Lower leg skin (tissue), 4 donors: ENCODE data around the gene CYP2B6. TPM values are rescaled to one million over a fixed set of nuclear protein-coding genes. Genes with fewer than 3 reads are reported as not detected.

Experiments used
- DNase-seq, 2 donors: peaks; one replicate each; pipeline ENCODE4 v3.0.0-alpha.2; 2019; ENCODE audit warnings: low spot score in 2 of 2
- H3K4me3 ChIP-seq: fragments of 200-600 bp; sonication (generic); 2 replicates; pipeline ENCODE4 v1.5.1; 2017; ENCODE audit warnings: mild to moderate bottlenecking, low read depth; ENCODE audit not compliant: poor library complexity, severe bottlenecking
- CTCF ChIP-seq, 3 donors: fragments of 450-650 bp; IDR thresholded peaks; one replicate each; pipeline ENCODE4 v1.5.1; 2016; ENCODE audit warnings: antibody characterized with exemption in 3 of 3, mild to moderate bottlenecking in 3 of 3, moderate library complexity in 2 of 3
- POLR2A ChIP-seq, 2 donors: fragments of 450-650 bp; IDR thresholded peaks; one replicate each; pipeline ENCODE4 v1.6.1; 2016 to 2017; ENCODE audit warnings: antibody characterized with exemption in 2 of 2, mild to moderate bottlenecking in 1 of 2, moderate library complexity in 1 of 2
- WGBS, 2 donors: methylation state at CpG; one replicate each; pipeline ENCODE4 v1.1.5; 2018; 5-methylcytosine and 5-hydroxymethylcytosine counted together
- intact Hi-C: fragments of 100-400 bp; cut with DNase I; formaldehyde crosslinking; loops from one replicate; pipeline ENCODE4 v1.15.0; 2023; ENCODE audit warnings: low total_unique reads
- total RNA-seq, 4 donors: library from RNA; depleted of rRNA; stranded (reverse); fragments of >200 nt; gene quantifications; one replicate each; pipeline ENCODE4 v1.1.0, GENCODE V29; 2016

Gene CYP2B6
- total RNA-seq, 4 donors from 2014 or later: 0.13 to 3.7 TPM; not detected in 2

- WGBS, 2 donors: 62 to 68% methylated on average over 7 of the region's 7 CpGs
- no peak for TF ChIP-seq CTCF (IDR thresholded peaks at IDR 0.05)
- TF ChIP-seq POLR2A (IDR thresholded peaks at IDR 0.05): no peak
- intact Hi-C loops: loop anchor here (5.0 kb wide), 1 partner anchor 712 kb away; no protein-coding TSS in a partner anchor
- DNase-seq: no peak
- no peak overlapping the region for H3K4me3 ChIP-seq
These were observed 74.0 kb downstream of the CYP2B6 start for GRCh38 chr19:41064974-41065569.

Other genes starting within 250 kb of the CYP2B6 start
- 1 to 10 TPM; 4.1 to 8.5 (median 4.6) TPM for gene ACTMAP, start 240.8 kb upstream of the CYP2B6 start, total RNA-seq
- gene SNRPA, start 240.1 kb upstream of the CYP2B6 start, total RNA-seq: 10 to 100 TPM; 18.0 to 52.4 (median 44.9) TPM
- gene MIA, start 215.8 kb upstream of the CYP2B6 start, total RNA-seq: 10 to 100 TPM; 10.4 to 17.0 (median 12.9) TPM
- 10 to 100 TPM; 18.7 to 22.8 (median 19.7) TPM for gene RAB4B, start 213.0 kb upstream of the CYP2B6 start, total RNA-seq
- 10 to 100 TPM; 34.4 to 52.8 (median 45.1) TPM for gene EGLN2, start 192.1 kb upstream of the CYP2B6 start, total RNA-seq
- not detected for gene CYP2A6, start 140.8 kb upstream of the CYP2B6 start, total RNA-seq
- not detected for gene CYP2A7, start 109.1 kb upstream of the CYP2B6 start, total RNA-seq
- not detected for gene CYP2A13, start 97.2 kb downstream of the CYP2B6 start, total RNA-seq
- gene CYP2F1, start 123.2 kb downstream of the CYP2B6 start, total RNA-seq: not detected
- gene CYP2S1, start 201.9 kb downstream of the CYP2B6 start, total RNA-seq: 1 to 10 TPM in 3 of 4 donors, under 1 TPM in 1; 0.49 to 3.8 (median 1.9) TPM
- 10 to 100 TPM; 17.3 to 86.2 (median 56.7) TPM for gene AXL, start 227.9 kb downstream of the CYP2B6 start, total RNA-seq